Vagina (tissue), 2 donors: Measurements from ENCODE around the gene TRIM6. TPM values are rescaled to one million over a fixed set of nuclear protein-coding genes. Genes with fewer than 3 reads are reported as not detected.

ENCODE experiments used
- DNase-seq, 2 donors: peaks; one replicate each; pipeline ENCODE4 v3.0.0-alpha.2; 2017; ENCODE audit errors: extremely low spot score in 2 of 2
- H3K27ac ChIP-seq: fragments of 200-600 bp; sonication (generic); one replicate; pipeline ENCODE4 v1.5.1; 2019
- H3K27me3 ChIP-seq: fragments of 200-600 bp; sonication (generic); one replicate; pipeline ENCODE4 v1.5.1; 2019
- H3K36me3 ChIP-seq, 2 donors: fragments of 200-600 bp; sonication (generic); one replicate each; pipeline ENCODE4 v1.5.1; 2017 to 2019
- H3K4me1 ChIP-seq: fragments of 200-600 bp; sonication (generic); one replicate; pipeline ENCODE4 v1.5.1; 2019
- H3K4me3 ChIP-seq, 2 donors: fragments of 200-600 bp; sonication (generic); 1 replicate in 1 of 2; 2 replicates in 1 of 2; pipeline ENCODE4 v1.5.1; 2016 to 2019
- H3K9me3 ChIP-seq: fragments of 200-600 bp; sonication (generic); one replicate; pipeline ENCODE4 v1.5.1; 2019
- POLR2A ChIP-seq, 2 donors: fragments of 450-650 bp; IDR thresholded peaks; one replicate each; pipeline ENCODE4 v1.6.1; 2017; ENCODE audit warnings: antibody characterized with exemption in 2 of 2, mild to moderate bottlenecking in 2 of 2, moderate library complexity in 2 of 2
- POLR2AphosphoS5 ChIP-seq, 2 donors: sonication (generic); formaldehyde crosslinking; IDR thresholded peaks; one replicate each; pipeline ENCODE4 v1.9.0; 2017; ENCODE audit warnings: antibody characterized with exemption in 2 of 2, mild to moderate bottlenecking in 2 of 2, low read depth in 1 of 2; ENCODE audit not compliant: insufficient read depth in 1 of 2
- intact Hi-C: fragments of 100-400 bp; cut with DNase I; formaldehyde crosslinking; loops from one replicate; pipeline ENCODE4 v1.15.1; 2023
- total RNA-seq: library from RNA; depleted of rRNA; stranded (reverse); fragments of >200 nt; gene quantifications from one replicate; pipeline ENCODE4 v1.2.3, GENCODE V29; 2016
- TF ChIP-seq, protein P1 (sequence below), 3 experiments: fragments of 450-650 bp in 2 of 3; fragments of 200-600 bp in 1 of 3; sonication (generic) in 1 of 3; IDR thresholded peaks; one replicate each; pipeline ENCODE4 v1.5.1; 2017 to 2019; ENCODE audit warnings: antibody characterized with exemption in 3 of 3, mild to moderate bottlenecking in 2 of 3, moderate library complexity in 2 of 3

The TRIM6 gene
- total RNA-seq, 1 donor from 2014 or later = 3.9 TPM

DNA sequence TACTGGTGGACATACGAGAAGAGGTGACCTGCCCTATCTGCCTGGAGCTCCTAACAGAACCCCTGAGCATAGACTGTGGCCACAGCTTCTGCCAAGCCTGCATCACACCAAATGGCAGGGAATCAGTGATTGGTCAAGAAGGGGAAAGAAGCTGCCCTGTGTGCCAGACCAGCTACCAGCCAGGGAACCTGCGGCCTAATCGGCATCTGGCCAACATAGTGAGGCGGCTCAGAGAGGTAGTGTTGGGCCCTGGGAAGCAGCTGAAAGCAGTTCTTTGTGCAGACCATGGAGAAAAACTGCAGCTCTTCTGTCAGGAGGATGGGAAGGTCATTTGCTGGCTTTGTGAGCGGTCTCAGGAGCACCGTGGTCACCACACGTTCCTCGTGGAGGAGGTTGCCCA lies 6.9 kb downstream of the TRIM6 start:
- H3K4me3 ChIP-seq = no peak overlapping the region
- no peak for DNase-seq
- H3K4me1 ChIP-seq = peaks cover 16% of the 10 kb centered on the region
- no peaks in the 10 kb centered on the region for H3K27me3 ChIP-seq
- H3K9me3 ChIP-seq = no peaks in the 10 kb centered on the region
- intact Hi-C loops = no loop called here
- no peak overlapping the region for H3K27ac ChIP-seq
- TF ChIP-seq, protein P1, sequence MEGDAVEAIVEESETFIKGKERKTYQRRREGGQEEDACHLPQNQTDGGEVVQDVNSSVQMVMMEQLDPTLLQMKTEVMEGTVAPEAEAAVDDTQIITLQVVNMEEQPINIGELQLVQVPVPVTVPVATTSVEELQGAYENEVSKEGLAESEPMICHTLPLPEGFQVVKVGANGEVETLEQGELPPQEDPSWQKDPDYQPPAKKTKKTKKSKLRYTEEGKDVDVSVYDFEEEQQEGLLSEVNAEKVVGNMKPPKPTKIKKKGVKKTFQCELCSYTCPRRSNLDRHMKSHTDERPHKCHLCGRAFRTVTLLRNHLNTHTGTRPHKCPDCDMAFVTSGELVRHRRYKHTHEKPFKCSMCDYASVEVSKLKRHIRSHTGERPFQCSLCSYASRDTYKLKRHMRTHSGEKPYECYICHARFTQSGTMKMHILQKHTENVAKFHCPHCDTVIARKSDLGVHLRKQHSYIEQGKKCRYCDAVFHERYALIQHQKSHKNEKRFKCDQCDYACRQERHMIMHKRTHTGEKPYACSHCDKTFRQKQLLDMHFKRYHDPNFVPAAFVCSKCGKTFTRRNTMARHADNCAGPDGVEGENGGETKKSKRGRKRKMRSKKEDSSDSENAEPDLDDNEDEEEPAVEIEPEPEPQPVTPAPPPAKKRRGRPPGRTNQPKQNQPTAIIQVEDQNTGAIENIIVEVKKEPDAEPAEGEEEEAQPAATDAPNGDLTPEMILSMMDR (IDR thresholded peaks at IDR 0.05) = no peak
- TF ChIP-seq POLR2AphosphoS5 (IDR thresholded peaks at IDR 0.05; ENCODE audit: insufficient read depth in 1 of 2, low read depth in 1 of 2) (no peak), POLR2A (IDR thresholded peaks at IDR 0.05) (no peak)
- H3K36me3 ChIP-seq = no peaks in the 10 kb centered on the region

DNA sequence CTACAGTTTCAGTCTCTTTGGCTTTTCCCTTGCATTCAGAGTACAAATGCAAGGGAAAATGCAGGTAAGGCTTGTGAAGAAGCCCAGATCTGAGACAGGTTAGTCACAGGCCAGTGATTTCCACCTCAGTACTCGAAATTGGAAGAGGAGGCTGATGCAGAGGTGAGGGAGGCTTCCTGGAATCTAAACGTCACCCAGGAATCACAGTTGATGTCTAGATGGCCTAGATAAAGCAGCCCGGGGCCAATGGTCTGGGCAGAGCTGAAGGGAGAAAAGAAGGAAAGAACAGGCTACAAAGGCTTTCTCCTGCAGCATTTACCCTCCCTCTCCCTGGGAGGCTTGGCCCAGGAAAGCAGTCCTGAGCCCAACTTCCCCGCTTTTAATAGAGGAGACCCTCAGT lies 8.5 kb downstream of the TRIM6 start:
- Histone ChIP-seq H3K9me3 (no peaks in the 10 kb centered on the region), H3K4me1 (peaks cover 11% of the 10 kb centered on the region), H3K4me3 (no peak overlapping the region), H3K27ac (no peak overlapping the region), H3K27me3 (no peaks in the 10 kb centered on the region), H3K36me3 (no peaks in the 10 kb centered on the region)
- no peak for DNase-seq
- no peak for TF ChIP-seq POLR2AphosphoS5 (IDR thresholded peaks at IDR 0.05; ENCODE audit: insufficient read depth in 1 of 2, low read depth in 1 of 2)
- no peak for TF ChIP-seq POLR2A (IDR thresholded peaks at IDR 0.05)
- TF ChIP-seq, protein P1 (IDR thresholded peaks at IDR 0.05) = no peak
- intact Hi-C loops = no loop called here

DNA sequence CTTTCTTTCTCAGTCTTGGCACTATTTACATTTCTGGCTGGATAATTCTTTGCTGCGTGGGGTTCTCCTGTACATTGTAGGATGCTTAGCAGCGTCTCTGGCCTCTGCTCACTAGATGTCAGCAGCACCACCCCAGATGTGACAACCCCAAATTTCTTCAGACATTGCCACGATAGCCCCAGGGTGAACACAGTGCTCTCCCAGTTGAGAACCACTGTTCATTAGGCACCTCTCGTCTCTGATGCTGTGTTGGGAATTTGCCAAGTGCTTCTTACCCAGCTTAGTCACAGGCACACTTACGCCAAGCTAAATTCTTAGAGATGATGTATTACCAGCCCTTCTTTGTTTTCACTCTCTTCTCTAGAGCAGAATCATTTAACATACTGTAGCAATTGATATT lies 9.4 kb downstream of the TRIM6 start:
- intact Hi-C loops = no loop called here
- H3K27me3 ChIP-seq = no peaks in the 10 kb centered on the region
- H3K9me3 ChIP-seq = no peaks in the 10 kb centered on the region
- TF ChIP-seq POLR2AphosphoS5 (IDR thresholded peaks at IDR 0.05; ENCODE audit: insufficient read depth in 1 of 2, low read depth in 1 of 2) (no peak), POLR2A (IDR thresholded peaks at IDR 0.05) (no peak)
- TF ChIP-seq, protein P1 (IDR thresholded peaks at IDR 0.05) = no peak
- H3K4me3 ChIP-seq = no peak overlapping the region
- no peaks in the 10 kb centered on the region for H3K36me3 ChIP-seq
- no peak overlapping the region for H3K27ac ChIP-seq
- DNase-seq = no peak
- H3K4me1 ChIP-seq = peaks cover 1% of the 10 kb centered on the region

DNA sequence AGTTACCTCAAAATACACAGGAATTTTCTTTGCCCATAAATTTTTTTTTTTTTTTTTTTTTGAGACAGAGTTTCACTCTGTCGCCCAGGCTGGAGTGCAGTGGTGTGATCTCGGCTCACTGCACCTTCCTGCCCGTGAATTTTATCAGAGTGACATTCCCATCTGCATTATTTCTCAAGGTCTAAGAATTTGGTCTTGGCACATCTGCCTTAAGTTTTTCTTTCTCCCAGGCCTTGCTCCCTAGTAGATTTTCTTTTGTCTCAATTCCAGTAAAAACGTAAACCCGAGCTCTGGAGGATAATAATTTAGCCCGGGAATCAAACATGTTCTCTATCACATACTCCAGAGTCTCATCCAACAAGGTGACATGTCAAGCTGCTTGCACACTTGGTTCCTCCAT lies 12.4 kb downstream of the TRIM6 start:
- Histone ChIP-seq H3K4me1 (no peaks in the 10 kb centered on the region), H3K9me3 (no peaks in the 10 kb centered on the region), H3K36me3 (no peaks in the 10 kb centered on the region), H3K27me3 (no peaks in the 10 kb centered on the region), H3K4me3 (no peak overlapping the region), H3K27ac (no peak overlapping the region)
- TF ChIP-seq POLR2AphosphoS5 (IDR thresholded peaks at IDR 0.05; ENCODE audit: insufficient read depth in 1 of 2, low read depth in 1 of 2) (no peak), POLR2A (IDR thresholded peaks at IDR 0.05) (no peak)
- TF ChIP-seq, protein P1 (IDR thresholded peaks at IDR 0.05) = no peak
- intact Hi-C loops = no loop called here
- no peak for DNase-seq

DNA sequence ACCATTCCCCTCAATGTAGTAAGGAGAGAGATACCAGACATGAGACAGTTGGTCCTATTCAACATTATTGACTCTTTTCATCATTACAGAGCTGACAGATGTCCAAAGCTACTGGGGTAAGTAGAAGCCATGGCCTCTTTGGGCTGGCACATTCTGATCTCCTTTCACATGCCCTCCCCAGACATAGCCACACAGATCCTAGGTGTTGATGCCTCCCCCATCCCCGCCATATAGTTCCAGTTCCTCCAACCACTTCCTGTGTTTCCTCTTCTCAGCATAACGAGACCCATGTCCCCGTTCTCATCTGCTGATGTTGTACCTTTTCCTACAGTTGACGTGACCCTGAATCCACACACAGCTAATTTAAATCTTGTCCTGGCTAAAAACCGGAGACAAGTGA lies 14.0 kb downstream of the TRIM6 start:
- H3K36me3 ChIP-seq = no peaks in the 10 kb centered on the region
- intact Hi-C loops = no loop called here
- H3K27me3 ChIP-seq = no peaks in the 10 kb centered on the region
- no peak for DNase-seq
- TF ChIP-seq, protein P1 (IDR thresholded peaks at IDR 0.05) = no peak
- no peak for TF ChIP-seq POLR2AphosphoS5 (IDR thresholded peaks at IDR 0.05; ENCODE audit: insufficient read depth in 1 of 2, low read depth in 1 of 2)
- no peak for TF ChIP-seq POLR2A (IDR thresholded peaks at IDR 0.05)
- no peak overlapping the region for H3K27ac ChIP-seq
- no peaks in the 10 kb centered on the region for H3K9me3 ChIP-seq
- H3K4me3 ChIP-seq = no peak overlapping the region
- no peaks in the 10 kb centered on the region for H3K4me1 ChIP-seq
